HG02885 (cell line): ENCODE measurements around the gene CYBC1.
"Not testable (repeated sequence)": the region's sequence is repeated elsewhere in the genome, so short reads cannot be mapped to it uniquely, and the experiment has no call there.

Source experiments
- ATAC-seq: cut with Tn5 transposase; IDR thresholded peaks from one replicate; pipeline ENCODE4 v1.9.1; 2021; ENCODE audit warnings: mild to moderate bottlenecking; ENCODE audit not compliant: unreplicated experiment, poor library complexity

The CYBC1 gene

DNA sequence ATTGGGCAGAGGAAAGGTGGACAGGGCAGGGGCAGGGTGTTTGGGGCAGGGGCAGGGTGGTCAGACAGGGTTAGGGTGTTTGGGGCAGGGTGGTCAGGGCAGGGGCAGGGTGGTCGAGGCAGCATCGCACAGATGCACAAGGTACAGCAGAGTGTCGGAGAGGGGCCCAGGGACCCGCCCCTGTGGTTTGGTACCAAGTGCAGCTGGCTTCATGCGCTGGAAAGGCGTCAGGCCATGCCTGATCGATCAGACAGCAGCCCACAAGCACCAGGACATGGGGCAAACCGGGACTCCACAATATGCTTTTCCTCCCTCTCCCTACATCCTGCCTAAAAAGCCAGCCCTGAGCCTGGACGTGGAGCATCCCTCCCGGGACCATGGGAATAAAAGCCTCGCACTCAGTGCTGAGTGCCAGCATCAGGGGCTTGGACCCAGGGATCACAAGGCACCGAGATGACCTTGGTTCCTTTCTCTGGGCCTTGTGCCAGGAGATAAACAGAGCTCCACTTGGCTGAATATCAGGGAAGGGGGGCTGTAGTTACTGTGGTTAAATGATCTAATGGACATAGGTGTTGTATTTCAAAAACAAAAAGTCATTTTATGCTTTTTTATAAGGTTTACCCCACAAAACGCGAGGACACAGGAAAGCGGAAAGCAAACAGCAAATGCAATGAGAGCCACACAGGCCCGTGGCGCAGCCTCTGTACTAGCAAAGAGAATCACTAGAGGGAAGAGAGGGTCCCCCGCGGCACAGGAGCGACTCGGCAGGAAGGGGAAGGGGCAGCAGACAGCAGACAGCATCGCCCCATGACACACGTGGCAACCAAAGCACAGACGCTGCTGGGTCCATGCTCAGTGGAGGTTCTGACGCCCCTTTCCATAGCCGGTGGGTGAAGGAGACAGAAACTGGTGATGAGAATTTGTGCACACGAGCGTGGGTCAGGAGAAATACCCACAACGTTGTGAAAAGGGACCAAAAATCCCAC is 37.7 kb downstream of the CYBC1 start:
- no peak for ATAC-seq

DNA sequence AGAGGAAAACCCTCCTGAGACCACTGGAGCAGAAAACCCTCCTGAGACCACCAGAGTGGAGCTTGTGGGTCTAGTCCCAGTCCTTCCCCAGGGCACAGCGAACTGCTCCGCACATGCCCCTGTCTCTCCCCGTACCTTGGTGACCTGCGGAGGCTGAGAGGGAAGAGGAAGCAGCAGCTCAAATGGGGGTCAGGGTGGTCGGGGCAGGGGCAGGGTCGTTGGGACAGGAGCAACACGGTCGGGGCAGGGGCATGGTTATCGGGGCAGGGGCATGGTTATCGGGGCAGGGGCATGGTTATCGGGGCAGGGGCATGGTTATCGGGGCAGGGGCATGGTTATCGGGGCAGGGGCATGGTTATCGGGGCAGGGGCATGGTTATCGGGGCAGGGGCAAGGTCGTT is 38.5 kb downstream of the CYBC1 start:
- not testable (repeated sequence) for ATAC-seq

GRCh38 chr17:82411396-82412053 is 39.0 kb downstream of the CYBC1 start:
- no peak for ATAC-seq

DNA sequence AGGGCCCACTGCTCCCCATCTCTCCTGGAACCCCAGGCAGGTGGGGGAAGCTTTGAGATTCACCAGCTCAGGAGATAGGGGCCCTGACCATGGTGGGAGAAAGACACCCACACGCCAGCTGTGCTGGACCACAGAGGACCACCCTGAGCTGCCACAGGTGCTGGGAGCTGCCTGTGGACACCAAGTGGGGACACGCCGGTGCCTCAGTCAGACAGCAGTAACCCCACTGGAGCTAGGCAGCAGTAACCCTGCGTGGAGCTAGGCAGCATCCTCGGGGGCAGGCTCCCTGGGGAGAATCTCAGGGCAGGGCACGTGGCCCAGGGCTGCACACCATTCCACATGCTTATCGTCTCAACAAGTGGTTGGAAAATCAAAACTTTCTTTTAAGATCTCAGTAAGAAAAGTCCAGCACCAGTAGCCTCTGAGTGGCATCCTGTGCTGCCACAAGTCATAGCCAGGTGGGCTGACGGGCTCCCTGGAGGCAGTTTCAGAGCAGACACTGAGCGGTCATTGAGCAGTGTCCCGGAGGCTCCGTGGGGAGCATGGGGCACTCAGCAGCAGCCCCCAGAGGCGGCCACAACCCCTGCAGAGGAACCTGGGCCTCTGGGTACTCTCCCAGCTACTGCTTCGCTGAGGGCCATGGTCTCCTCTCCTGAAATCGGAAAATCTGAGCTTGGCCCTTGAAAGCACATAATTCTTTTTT is 40.4 kb downstream of the CYBC1 start:
- no peak for ATAC-seq

GRCh38 chr17:82408938-82409318 is 41.6 kb downstream of the CYBC1 start:
- no peak for ATAC-seq

- no peak for ATAC-seq
These were observed 42.1 kb downstream of the CYBC1 start for GRCh38 chr17:82408288-82408937.

- no peak for ATAC-seq
These were observed 43.3 kb downstream of the CYBC1 start for GRCh38 chr17:82407255-82407654.

DNA sequence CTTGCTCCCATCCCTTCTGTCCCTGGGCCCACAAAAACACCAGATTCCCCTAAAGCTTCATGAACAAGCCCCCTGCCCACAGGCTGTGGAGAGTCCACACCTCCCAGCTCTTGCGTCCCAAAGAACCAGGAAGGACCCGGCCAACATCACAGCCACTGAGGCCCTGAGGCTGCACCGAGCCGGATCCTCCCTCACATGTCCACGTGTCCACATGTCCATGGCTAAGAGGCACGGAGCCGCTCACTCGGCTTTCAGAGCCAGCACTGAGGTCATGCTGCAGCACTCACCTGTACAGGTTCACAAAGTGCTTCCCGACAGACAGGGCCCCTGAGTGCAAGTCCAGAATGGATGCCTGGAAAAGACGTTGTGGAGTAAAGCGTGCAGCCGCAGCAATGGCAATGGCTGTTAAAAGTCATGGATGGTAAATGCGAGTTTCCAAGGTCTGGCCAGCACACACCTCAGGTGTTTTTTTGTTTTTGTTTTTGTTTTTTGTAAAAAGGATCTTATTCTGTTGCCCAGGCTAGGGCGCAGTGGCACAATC is 44.4 kb downstream of the CYBC1 start:
- ATAC-seq = no peak

GRCh38 chr17:82405051-82405450 is 45.5 kb downstream of the CYBC1 start:
- no peak for ATAC-seq

- no peak for ATAC-seq
These were observed 46.6 kb downstream of the CYBC1 start for GRCh38 chr17:82403662-82404660.

- no peak for ATAC-seq
These were observed 47.7 kb downstream of the CYBC1 start for GRCh38 chr17:82402865-82403264.

GRCh38 chr17:82400830-82401229 is 49.7 kb downstream of the CYBC1 start:
- ATAC-seq = peak; percentile 45

GRCh38 chr17:82400206-82400605 is 50.3 kb downstream of the CYBC1 start:
- no peak for ATAC-seq

DNA sequence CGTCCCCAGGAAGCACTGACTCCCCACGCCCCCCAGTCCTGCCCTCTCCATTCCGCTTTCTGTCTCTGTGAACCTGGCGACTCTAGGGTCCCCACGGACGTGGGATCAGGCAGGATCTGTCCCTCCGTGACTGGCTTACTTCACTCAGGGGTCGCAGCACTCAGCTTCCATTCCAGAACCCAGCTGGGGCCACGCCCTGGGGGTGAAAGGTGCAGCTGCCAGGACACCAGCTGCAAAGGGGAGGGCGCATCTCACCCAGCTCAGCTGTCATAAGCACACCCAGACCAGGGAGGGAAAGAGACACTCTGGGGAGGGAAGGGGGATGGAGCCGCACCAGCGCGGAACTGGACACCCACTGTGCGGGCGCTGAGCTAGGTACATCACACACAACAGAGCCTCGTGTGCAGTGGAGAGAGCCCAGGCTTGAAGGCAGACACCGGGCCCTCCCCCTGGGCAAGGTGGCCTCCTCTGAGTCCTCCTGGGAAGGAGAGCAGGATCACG is 50.9 kb downstream of the CYBC1 start:
- no peak for ATAC-seq

- no peak for ATAC-seq
These were observed 51.5 kb downstream of the CYBC1 start for GRCh38 chr17:82399041-82399441.

GRCh38 chr17:82397449-82398335 is 52.9 kb downstream of the CYBC1 start:
- ATAC-seq = no peak

DNA sequence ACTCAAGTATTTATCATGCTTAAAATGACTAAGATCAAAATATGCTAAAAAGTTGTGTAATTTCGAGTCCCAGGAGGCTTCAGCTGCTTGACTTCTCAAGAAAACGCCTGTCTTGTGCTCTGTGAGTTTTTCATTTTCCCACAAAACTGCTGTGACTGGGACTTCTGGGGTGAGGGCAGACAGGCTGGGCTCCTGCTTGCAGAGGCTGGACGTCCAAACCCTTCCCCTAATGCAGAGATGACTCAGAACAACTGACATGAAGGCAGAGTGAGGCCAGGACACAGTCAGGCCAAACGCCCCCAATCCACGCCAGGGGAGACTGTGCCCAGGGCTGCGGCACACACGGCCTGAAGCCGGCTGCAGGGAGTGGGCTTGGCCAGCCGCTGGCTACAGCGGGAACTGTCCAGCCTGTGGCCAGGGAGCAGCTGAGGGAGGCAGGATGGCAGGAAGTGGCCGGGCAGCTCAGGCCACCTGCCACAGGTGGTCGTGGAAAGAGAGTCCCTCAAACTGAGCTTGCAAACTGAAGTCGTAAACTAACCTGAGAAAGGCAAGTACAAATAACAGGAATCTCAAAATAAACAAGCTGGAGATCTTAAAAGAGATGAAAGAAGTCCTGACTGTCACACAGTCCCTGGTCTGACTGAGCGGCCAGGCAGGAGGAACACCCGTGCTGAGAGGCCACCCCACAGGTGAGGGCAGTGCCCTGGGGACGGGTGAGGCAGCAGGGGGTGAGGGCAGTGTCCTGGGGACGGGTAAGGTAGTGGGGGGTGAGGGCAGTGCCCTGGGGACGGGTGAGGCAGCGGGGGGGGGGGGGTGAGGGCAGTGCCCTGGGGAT is 53.7 kb downstream of the CYBC1 start:
- no peak for ATAC-seq
